HUDEP-2 (cell line): ENCODE measurements around the gene MED14.
"Not testable (repeated sequence)": the region's sequence is repeated elsewhere in the genome, so short reads cannot be mapped to it uniquely, and the experiment has no call there.

ENCODE experiments used
- DNase-seq, 76 experiments: peaks; one replicate each; lab custom pipeline; 2025; ENCODE audit not compliant: unreplicated experiment in 76 of 76; lab: John Stamatoyannopoulos, UW

Gene MED14

DNA sequence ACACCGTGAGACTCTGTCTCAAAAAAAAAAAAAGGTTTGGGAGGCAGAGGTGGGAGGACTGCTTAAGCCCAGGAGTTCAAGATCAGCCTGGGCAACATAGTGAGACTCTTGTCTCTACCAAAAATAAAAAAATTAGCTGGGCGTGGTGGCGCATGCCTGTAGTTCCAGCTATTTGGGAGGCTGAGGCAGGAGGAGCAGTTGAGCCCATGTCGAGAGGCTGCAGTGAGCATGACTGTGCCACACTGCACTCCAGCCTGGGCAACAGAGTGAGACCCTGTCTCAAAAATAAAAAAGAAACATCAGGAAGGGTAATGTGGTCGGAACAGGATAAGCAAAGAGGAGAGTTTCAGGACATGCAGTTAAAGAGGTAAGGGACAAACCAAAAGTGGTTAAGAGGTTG lies 2.8 kb downstream of the MED14 start:
- not testable (repeated sequence) for DNase-seq

DNA sequence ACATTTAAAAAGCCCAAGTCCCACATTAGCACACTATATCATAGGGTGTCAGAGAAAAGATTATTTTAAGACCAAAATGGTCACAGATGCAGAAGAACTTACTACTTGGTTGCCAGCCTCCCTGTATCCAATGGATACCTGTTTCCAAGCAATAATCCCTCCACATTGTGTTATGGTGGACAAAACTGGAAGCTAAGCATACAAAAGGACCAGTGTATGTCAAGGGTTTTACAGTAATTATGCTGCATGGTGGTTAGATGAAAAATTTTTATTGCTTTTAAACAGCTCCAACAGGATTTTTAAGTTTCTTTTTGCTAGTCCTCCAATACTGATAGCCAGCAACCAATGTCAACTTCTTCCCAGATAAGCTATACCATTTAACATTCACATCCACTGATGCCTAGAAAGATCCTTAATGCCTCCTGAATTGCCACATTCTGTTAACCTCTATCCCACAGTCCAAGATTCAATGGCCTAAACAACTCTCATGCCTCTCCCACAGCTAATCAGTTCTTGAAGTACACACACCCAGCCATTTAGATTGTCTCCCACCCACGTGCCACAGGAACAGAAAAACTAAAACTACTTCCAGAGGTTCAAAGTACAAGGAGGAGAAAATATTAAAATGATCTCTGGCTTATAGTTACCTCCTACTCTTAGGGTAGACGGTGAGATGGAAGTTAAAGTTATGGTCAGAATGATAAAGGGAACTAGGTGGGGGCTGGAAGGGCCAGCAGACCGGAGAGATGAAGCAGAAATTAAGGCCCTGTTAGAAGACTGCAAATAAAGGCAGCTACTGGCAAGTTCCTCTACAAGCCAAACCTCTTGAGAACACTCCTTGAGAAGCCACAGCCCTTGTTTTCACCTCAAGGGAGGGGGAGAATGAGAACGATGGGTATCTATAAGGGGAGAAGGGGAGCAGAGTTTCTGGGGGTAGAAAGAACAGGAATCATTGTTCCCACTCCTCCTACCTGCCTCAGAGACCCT lies 5.5 kb downstream of the MED14 start:
- DNase-seq = peak in 1 of 76 experiments; percentile 26

- DNase-seq = no peak
Observed at GRCh38 chrX:40727581-40728252, 7.6 kb downstream of the MED14 start.

DNA sequence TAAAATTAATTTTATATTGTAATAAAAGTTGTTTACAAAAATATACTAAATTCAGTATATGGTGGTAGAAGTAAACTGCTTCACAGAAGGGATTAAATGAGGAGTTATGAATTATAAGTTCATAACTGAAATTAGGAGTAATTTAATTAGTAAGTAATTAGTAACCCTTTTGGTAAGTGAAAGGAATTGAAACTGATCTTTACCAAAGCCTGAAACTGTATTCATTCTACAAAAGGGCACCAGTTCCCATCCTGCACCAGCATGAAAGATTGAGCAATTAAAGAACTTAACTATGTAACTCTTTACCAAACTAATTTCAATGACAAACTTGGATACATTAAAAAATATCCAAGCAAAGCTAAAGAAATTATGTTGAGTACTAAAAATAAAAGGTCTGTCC lies 8.2 kb downstream of the MED14 start:
- no peak for DNase-seq

GRCh38 chrX:40722930-40723329 lies 12.4 kb downstream of the MED14 start:
- no peak for DNase-seq

- no peak for DNase-seq
Observed at GRCh38 chrX:40721489-40722106, 13.7 kb downstream of the MED14 start.

DNA sequence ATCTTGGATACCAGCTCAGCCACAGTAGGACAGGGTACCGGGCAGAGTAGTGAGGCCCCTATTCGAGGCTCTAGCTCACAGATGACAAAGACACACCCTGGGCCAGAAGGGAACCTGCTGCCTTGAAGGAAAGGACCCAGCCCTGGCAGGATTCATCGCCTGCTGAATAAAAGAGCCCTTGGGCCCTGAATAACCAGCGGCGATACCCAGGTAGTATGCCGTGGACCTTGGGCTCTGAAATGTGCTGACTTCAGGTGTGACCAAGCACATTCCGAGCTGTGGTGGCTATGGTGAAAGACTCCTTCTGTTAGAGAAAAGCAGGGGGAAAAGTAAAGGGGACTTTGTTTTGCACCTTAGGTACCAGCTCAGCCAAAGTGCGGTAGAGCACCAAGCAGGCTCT lies 14.6 kb downstream of the MED14 start:
- no peak for DNase-seq

DNA sequence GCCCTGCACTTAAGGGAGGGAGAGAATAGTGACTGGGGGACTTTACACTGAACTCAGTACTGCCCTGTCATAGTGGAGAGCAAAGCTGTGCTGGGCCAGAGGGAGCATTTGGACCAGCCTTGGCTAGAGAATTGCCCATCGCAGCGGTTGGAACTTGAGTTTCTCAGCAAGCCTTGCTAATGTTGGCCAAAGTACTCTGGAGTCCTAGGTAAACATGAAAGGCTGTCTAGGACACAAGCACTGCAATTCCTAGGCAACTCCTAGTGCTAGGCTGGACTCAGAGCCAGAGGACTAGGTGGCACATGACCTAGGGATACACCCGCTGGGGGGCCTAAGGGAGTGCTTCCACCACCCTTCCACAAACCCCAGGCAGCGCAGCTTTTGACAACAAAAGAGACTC lies 15.0 kb downstream of the MED14 start:
- DNase-seq = no peak

DNA sequence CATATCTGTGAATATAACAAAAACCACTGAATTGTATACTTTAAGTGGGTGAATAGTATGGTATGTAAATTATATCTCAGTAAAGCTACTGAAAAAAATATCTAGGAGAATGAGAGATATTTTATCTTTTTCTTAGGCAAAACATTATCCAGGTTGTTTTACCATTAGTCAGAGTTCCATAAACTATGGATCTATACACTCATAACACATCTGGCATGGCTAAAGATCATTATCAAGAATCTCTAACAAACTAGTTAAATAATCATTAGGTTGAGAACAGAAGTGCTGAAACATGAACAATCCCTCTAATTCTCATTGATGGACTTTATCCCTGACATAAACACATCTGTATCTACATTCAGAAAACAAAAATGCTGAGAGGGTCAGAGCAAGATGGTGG lies 15.6 kb downstream of the MED14 start:
- DNase-seq = no peak

DNA sequence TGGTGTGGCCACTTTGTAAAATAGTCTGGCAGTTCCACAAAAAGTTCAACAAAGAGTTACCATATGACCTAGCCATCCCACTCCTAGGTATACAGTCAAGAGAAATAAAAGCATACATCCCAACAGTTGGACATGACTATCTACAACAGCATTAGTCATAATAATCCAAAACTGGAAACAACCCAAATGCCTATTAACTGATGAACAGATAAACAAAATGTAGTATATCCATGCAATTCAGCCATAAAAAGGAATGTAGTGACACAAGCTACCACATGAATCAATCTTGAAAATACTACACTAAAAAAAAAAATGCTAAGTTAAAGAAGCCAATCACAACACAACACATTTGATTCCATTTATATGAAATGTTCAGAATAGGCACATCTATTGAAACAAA lies 16.1 kb downstream of the MED14 start:
- DNase-seq = no peak

DNA sequence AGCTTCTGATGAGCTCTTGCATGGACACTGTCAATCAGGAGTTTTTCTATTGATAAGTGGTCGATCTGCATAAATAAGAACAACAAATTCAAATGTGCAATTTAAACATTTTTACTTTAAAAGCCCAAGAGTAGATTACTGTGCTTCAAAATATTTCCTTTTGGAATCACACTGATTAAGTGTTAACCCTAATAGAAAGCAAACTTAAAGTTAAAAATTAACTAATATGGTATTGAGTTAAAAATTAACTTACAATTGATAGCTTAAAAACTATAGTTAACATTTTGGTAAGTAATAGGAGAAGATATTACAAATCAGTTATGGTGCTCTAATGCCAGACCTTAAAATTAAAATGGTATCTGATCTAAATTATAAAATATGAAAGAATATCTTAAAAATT lies 25.9 kb downstream of the MED14 start:
- no peak for DNase-seq

- DNase-seq = no peak
Observed at GRCh38 chrX:40705658-40706312, 29.6 kb downstream of the MED14 start.

GRCh38 chrX:40700640-40701342 lies 34.6 kb downstream of the MED14 start:
- DNase-seq = no peak

- DNase-seq = no peak
Observed at GRCh38 chrX:40698851-40699250, 36.5 kb downstream of the MED14 start.

- no peak for DNase-seq
Observed at GRCh38 chrX:40694802-40695201, 40.5 kb downstream of the MED14 start.

GRCh38 chrX:40688929-40689328 lies 46.4 kb downstream of the MED14 start:
- no peak for DNase-seq

DNA sequence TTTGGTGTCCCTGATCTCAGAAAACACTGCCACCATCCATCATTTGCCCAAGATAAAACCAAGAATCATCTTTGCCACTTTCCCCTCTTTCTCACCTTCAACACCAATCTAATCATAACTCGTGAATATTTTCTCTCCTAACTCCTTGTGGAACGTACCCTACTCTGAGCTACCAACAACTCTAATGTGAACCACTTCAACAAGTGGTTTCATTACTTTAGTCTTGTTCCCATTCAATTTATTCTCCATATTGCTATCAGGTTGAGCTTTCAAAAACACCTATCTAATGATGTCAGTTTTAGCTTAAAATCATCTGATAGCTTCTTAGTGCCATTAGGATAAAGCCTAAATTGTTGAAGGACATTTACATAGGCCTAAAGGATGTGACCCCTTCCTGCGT lies 48.2 kb downstream of the MED14 start:
- DNase-seq = no peak

GRCh38 chrX:40685362-40685918 lies 49.9 kb downstream of the MED14 start:
- DNase-seq = no peak

- no peak for DNase-seq
Observed at GRCh38 chrX:40684092-40684491, 51.2 kb downstream of the MED14 start.

DNA sequence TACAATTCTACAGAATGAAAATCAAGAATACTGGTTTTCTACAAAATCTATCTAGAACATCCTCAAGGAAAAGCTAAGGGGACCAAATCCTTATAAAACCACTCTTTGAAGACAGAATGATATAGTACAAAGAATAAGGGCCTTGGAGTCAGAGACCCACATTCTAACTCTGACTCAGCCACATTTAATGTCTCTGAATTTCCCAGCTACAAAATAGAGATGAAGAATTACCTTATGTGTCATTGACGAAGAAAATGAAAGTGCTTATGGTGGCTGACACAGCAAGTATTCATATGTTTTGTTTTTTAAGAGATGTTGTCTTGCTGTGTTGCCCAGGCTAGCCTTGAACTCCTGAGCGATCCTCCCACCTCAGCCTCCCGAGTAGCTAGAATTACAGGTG lies 52.1 kb downstream of the MED14 start:
- DNase-seq = no peak
